BJ (cell line): ENCODE results near the gene TXNDC12. TPM values are rescaled to one million over a fixed set of nuclear protein-coding genes. Genes with fewer than 3 reads are reported as not detected.
"Not testable (repeated sequence)": the region's sequence is repeated elsewhere in the genome, so short reads cannot be mapped to it uniquely, and the experiment has no call there.

Experiments used
- CTCF ChIA-PET: fragments of 350-600 bp; formaldehyde crosslinking; extraction: SDS; loops from one replicate; lab custom pipeline; 2021; ENCODE audit warnings: antibody characterized with exemption, inconsistent platforms; lab: Yijun Ruan, JAX
- POLR2A ChIA-PET: fragments of 300-600 bp; sonication (Branson Sonifier 250); formaldehyde crosslinking; extraction: SDS; loops from one replicate; lab custom pipeline; 2021; ENCODE audit warnings: antibody characterized with exemption; lab: Charles Lee
- DNase-seq: peaks from one replicate; pipeline ENCODE4 v3.0.0-alpha.2; 2011; ENCODE audit warnings: low read depth
- H3K27me3 ChIP-seq: 2 replicates; pipeline ENCODE4 v1.6.0; 2011; ENCODE audit warnings: low read length; ENCODE audit not compliant: control insufficient read depth, insufficient read depth
- H3K36me3 ChIP-seq: 2 replicates; pipeline ENCODE4 v1.5.1; 2011; ENCODE audit warnings: low read length; ENCODE audit not compliant: control insufficient read depth, insufficient read depth
- H3K4me3 ChIP-seq: 2 replicates; pipeline ENCODE4 v1.5.1; 2011; ENCODE audit warnings: low read depth, mild to moderate bottlenecking, control low read depth, low read length
- CTCF ChIP-seq: IDR thresholded peaks from 2 replicates; pipeline ENCODE4 v1.5.1; 2011; ENCODE audit warnings: low read depth, mild to moderate bottlenecking, control low read depth, inconsistent platforms, low read length, moderate library complexity; ENCODE audit not compliant: insufficient read depth
- polyA plus RNA-seq: library from polyadenylated mRNA; depleted of rRNA; stranded (reverse); fragments of >200 nt; gene quantifications from 2 replicates; pipeline ENCODE4 v1.2.3, GENCODE V29; 2011

Gene TXNDC12
- polyA plus RNA-seq, 1 experiment: 53.9 TPM

GRCh38 chr1:52056163-52056936 is 1.4 kb upstream of the TXNDC12 start, which contains the start of gene BTF3L4:
Gene BTF3L4, plus strand, starts transcription at chr1:52056295. Its CDS starts 3,553 bp downstream, at chr1:52059848.
- Histone ChIP-seq H3K36me3 (peaks cover 7% of the 10 kb centered on the region), H3K4me3 (peak within 1 kb of the TSS; percentile 69), H3K27me3 (no peaks in the 10 kb centered on the region)
- ChIA-PET POLR2A (interaction anchor here (0.6 to 1.4 kb wide), 2 partner anchors 159 to 160 kb away, joined by 4 to 5 read pairs; no protein-coding TSS in a partner anchor), CTCF (interaction anchor here (1.0 kb wide), 1 partner anchor 59 kb away, joined by 3 read pairs; no protein-coding TSS in a partner anchor)
- no peak for TF ChIP-seq CTCF
- DNase-seq: peak; percentile 54

DNA sequence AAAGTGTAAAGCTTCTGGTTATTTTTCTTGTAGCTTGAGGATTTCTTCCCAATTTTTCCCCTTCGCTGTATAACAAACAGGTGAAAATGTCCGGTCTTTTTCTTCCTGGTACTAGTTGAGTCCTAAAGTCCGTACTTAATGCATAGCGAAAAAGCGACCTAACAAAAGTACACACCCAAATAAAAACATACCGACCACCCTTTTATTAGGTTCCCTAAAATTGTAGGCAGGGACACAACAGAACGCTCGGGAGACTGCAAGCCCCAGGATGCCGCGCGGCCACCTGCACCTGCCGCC is 823 bp upstream of the TXNDC12 start:
- TF ChIP-seq CTCF: no peak
- Histone ChIP-seq H3K4me3 (peak overlapping the region; percentile 69), H3K27me3 (no peaks in the 10 kb centered on the region), H3K36me3 (peaks cover 7% of the 10 kb centered on the region)
- ChIA-PET POLR2A (interaction anchor here (1.4 kb wide), 1 partner anchor 159 kb away, joined by 5 read pairs; no protein-coding TSS in a partner anchor), CTCF (interaction anchor here (1.0 kb wide), 1 partner anchor 58 kb away, joined by 3 read pairs; no protein-coding TSS in a partner anchor)
- no peak for DNase-seq

DNA sequence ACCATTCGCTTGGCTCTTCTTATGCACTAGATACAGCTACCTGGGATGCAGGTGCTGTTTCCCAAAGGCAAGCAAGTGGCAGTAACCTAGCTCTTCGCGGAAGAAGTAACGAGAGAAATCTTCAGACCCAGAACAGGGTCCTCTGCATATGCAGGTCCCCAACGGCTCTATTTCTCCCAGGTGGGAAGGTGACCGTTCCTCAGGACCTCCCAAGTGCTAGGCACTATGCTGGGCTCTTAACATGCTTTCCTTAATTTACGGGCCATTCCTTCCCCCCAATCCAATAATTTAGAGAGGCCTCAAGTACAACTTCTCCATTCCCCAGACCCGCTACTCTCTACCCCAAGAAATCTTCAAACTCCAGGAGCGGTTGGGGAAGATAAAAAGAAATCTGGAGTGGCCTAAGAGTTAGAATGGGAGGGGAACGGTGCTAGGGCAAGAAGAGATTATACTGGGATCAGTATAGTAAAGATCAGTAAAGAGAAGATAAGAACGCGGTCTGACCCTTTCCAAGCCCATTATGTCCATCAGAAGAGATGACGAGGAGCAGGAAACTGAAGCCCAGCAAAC is 410 bp downstream of the TXNDC12 start:
- H3K36me3 ChIP-seq: peaks cover 4% of the 10 kb centered on the region
- no peak for DNase-seq
- ChIA-PET CTCF (interaction anchor here (0.6 kb wide), 1 partner anchor 62 kb away, joined by 3 read pairs; no protein-coding TSS in a partner anchor), POLR2A (interaction anchor here (1.4 kb wide), 1 partner anchor 158 kb away, joined by 5 read pairs; no protein-coding TSS in a partner anchor)
- H3K4me3 ChIP-seq: peak overlapping the region; percentile 69
- TF ChIP-seq CTCF: no peak
- no peaks in the 10 kb centered on the region for H3K27me3 ChIP-seq

DNA sequence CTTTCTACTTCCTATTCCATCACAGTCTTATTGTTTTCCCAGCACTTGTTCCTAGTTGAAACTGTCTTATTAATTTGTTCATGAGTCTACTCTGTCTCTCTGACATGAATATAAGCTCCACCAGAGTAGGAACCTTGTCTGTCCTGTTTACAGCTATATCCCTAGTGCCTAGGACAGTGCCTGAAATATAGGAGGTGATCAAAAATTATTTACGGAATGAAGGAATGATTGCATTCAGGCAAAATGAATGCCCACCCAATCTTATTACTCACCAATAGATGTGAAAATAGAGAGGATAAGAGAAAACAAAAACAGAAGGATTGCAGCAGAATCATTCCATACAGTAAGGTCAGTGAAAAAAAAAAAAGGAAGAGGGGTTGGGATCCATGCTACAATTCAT is 1.1 kb downstream of the TXNDC12 start:
- DNase-seq: no peak
- POLR2A ChIA-PET: no interaction called here
- peak overlapping the region; percentile 69 for H3K4me3 ChIP-seq
- CTCF ChIA-PET: interaction anchor here (0.6 kb wide), 1 partner anchor 31 kb away, joined by 3 read pairs; no protein-coding TSS in a partner anchor
- H3K27me3 ChIP-seq: no peaks in the 10 kb centered on the region
- H3K36me3 ChIP-seq: peaks cover 4% of the 10 kb centered on the region
- TF ChIP-seq CTCF: no peak

GRCh38 chr1:52049337-52049736 is 5.7 kb downstream of the TXNDC12 start:
- CTCF ChIA-PET, POLR2A ChIA-PET, H3K27me3 ChIP-seq, H3K36me3 ChIP-seq, DNase-seq, H3K4me3 ChIP-seq: not testable (repeated sequence)

DNA sequence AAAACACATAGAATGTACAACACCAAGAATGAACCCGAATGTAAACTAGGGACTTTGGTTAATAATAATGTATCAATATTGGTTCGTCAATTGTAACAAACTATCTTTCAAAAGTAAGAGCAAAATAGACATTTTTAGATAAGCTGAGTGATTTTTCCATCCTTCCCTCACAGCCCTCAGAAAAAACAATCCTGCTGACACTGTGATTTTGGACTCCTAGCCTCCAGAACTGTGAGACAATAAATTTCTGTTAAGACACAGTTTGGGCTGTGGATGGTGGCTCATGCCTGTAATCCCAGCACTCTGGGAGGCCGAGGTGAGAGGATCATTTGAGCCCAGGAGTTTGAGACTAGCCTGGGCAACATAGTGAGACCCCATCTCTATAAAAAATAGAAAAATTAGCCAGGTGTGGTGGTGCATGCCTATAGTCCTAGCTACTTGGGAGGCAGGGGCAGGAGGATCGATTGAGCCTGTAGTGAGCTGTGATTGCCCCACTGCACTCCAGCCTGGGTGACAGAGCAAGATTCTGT is 9.3 kb downstream of the TXNDC12 start:
- H3K27me3 ChIP-seq, H3K36me3 ChIP-seq, POLR2A ChIA-PET, DNase-seq, H3K4me3 ChIP-seq: not testable (repeated sequence)
- CTCF ChIA-PET: interaction anchor here (0.8 kb wide), 1 partner anchor 10 kb away, joined by 3 read pairs; no protein-coding TSS in a partner anchor
